Measurements from ENCODE around the gene SLAMF8.

DNA sequence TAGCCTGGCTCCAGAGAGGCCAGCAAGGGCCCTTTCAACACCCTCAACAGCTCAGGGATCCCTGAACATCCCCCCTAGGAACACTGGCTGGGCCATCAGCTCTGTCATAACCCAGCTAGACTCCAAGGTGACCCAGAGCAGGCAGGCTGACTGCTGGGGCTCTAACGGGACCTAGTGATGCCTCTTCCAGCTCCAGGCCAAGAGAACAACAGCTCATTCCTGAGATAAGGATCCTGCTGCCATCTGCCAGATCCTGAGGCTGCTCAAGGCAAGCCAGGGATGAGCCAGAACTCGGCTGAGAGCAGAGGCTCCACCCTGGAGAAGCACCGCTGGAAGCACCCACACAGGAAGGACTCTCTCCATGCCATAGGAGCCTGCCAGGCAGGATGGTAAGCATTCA lies 33.8 kb downstream of the SLAMF8 start:
- TF ChIP-seq CREB1 (CRISPR knock-in tag; IDR thresholded peaks at IDR 0.05) = no peak
- TF ChIP-seq, protein P1, sequence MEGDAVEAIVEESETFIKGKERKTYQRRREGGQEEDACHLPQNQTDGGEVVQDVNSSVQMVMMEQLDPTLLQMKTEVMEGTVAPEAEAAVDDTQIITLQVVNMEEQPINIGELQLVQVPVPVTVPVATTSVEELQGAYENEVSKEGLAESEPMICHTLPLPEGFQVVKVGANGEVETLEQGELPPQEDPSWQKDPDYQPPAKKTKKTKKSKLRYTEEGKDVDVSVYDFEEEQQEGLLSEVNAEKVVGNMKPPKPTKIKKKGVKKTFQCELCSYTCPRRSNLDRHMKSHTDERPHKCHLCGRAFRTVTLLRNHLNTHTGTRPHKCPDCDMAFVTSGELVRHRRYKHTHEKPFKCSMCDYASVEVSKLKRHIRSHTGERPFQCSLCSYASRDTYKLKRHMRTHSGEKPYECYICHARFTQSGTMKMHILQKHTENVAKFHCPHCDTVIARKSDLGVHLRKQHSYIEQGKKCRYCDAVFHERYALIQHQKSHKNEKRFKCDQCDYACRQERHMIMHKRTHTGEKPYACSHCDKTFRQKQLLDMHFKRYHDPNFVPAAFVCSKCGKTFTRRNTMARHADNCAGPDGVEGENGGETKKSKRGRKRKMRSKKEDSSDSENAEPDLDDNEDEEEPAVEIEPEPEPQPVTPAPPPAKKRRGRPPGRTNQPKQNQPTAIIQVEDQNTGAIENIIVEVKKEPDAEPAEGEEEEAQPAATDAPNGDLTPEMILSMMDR (IDR thresholded peaks at IDR 0.05) = no peak
- no peak for TF ChIP-seq NR2C2 (CRISPR knock-in tag; IDR thresholded peaks at IDR 0.05)
- TF ChIP-seq JUN (CRISPR knock-in tag; IDR thresholded peaks at IDR 0.05) = no peak
- no peak for TF ChIP-seq FOXP4 (CRISPR knock-in tag; IDR thresholded peaks at IDR 0.05)
